ENCODE results near the gene AP2A1. TPM values are rescaled to one million over a fixed set of nuclear protein-coding genes. Genes with fewer than 3 reads are reported as not detected.

The AP2A1 gene
- total and polyA plus RNA-seq, 2 donors (not counting 1 experiment from before 2014, with no cell fraction given): 48.4 to 56.9 TPM

- peak overlapping the region; percentile 99 for H3K9ac ChIP-seq (ENCODE audit: low read length)
- H2AFZ ChIP-seq (ENCODE audit: insufficient read depth, low read depth, low read length, poor library complexity, severe bottlenecking): no peak overlapping the region
- no peaks in the 10 kb centered on the region for H3K36me3 ChIP-seq (replicated peaks in 1 of 2; ENCODE audit: control extremely low read depth in 1 of 2, control insufficient read depth in 1 of 2, extremely low read depth in 1 of 2, insufficient read depth in 2 of 2, low read length in 1 of 2)
- H3K27me3 ChIP-seq (replicated peaks in 1 of 4; ENCODE audit: control extremely low read depth in 1 of 4, control insufficient read depth in 3 of 4, insufficient read depth in 4 of 4, low read length in 3 of 4): no peaks in the 10 kb centered on the region
- H4K20me1 ChIP-seq (ENCODE audit: control insufficient read depth, insufficient read depth, low read length, poor library complexity, severe bottlenecking): peaks cover 6% of the 10 kb centered on the region
- POLR2A ChIA-PET: interaction anchor here (1.2 to 3.3 kb wide), 6 partner anchors 30 to 116 kb away, joined by 4 to 30 read pairs (median 13); partner anchors contain the start of genes AKT1S1, ATF5, NUP62 and PTOV1
- CTCF ChIA-PET: interaction anchor here (1.0 to 1.8 kb wide), 4 partner anchors 36 to 63 kb away, joined by 4 to 7 read pairs (median 6); partner anchors contain the start of genes AKT1S1, AP2A1 and TBC1D17
- WGBS (ENCODE audit: insufficient coverage): 100% methylated on average over 1 of the region's 1 CpG
- Mint-ChIP-seq H3K27ac (peak overlapping the region; percentile 98), H3K9me3 (ENCODE audit: insufficient read depth) (no peaks in the 10 kb centered on the region), H3K4me1 (peaks cover 45% of the 10 kb centered on the region), H3K27me3 (no peaks in the 10 kb centered on the region), H3K4me3 (peak overlapping the region; percentile 67)
- H3K4me2 ChIP-seq (replicated peaks; ENCODE audit: low read depth, low read length, poor library complexity, severe bottlenecking): peak overlapping the region; percentile 95
- H3K9me3 ChIP-seq (ENCODE audit: control extremely low read depth in 1 of 3, control insufficient read depth in 2 of 3, insufficient read depth in 1 of 3, low read length in 2 of 3): no peaks in the 10 kb centered on the region
- TF ChIP-seq CTCF (IDR thresholded peaks at IDR 0.05) (no peak), EZH2 (IDR thresholded peaks at IDR 0.05; ENCODE audit: borderline replicate concordance, insufficient read depth, low read depth, low read length, poor library complexity, severe bottlenecking) (no peak)
- H3K79me2 ChIP-seq (ENCODE audit: control insufficient read depth, insufficient read depth, low read length): peaks cover 12% of the 10 kb centered on the region
- peak overlapping the region in 2 of 5 experiments; percentile 70 to 94 for H3K4me3 ChIP-seq (ENCODE audit: control extremely low read depth in 1 of 5, extremely low read depth in 1 of 5, insufficient read depth in 1 of 5, low read depth in 2 of 5, low read length in 4 of 5)
- DNase-seq (no peak), ATAC-seq (ENCODE audit: low read depth) (no peak)
- H3K27ac ChIP-seq (ENCODE audit: low read length in 2 of 2): peak overlapping the region; percentile 92 to 97
- H3K4me1 ChIP-seq (ENCODE audit: control insufficient read depth in 2 of 2, insufficient read depth in 2 of 2, low read length in 2 of 2): peaks cover 23 to 42% of the 10 kb centered on the region in 2 donors
- intact Hi-C loops (cut with micrococcal nuclease): no loop called here
These were observed 47.2 kb downstream of the AP2A1 start for GRCh38 chr19:49814010-49814409.

GRCh38 chr19:49816590-49816989 lies 49.8 kb downstream of the AP2A1 start:
- Mint-ChIP-seq H3K27ac (peak overlapping the region; percentile 98), H3K4me3 (no peak overlapping the region), H3K27me3 (no peaks in the 10 kb centered on the region), H3K4me1 (peaks cover 49% of the 10 kb centered on the region), H3K9me3 (ENCODE audit: insufficient read depth) (no peaks in the 10 kb centered on the region)
- 87% methylated on average over 7 of the region's 14 CpGs for WGBS (ENCODE audit: insufficient coverage)
- H3K9me3 ChIP-seq (ENCODE audit: control extremely low read depth in 1 of 3, control insufficient read depth in 2 of 3, insufficient read depth in 1 of 3, low read length in 2 of 3): no peaks in the 10 kb centered on the region
- H3K9ac ChIP-seq (ENCODE audit: low read length): no peak overlapping the region
- peaks cover 21 to 36% of the 10 kb centered on the region in 2 donors for H3K4me1 ChIP-seq (ENCODE audit: control insufficient read depth in 2 of 2, insufficient read depth in 2 of 2, low read length in 2 of 2)
- TF ChIP-seq EZH2 (IDR thresholded peaks at IDR 0.05; ENCODE audit: borderline replicate concordance, insufficient read depth, low read depth, low read length, poor library complexity, severe bottlenecking) (no peak), CTCF (IDR thresholded peaks at IDR 0.05) (no peak)
- ATAC-seq (ENCODE audit: low read depth): no peak
- intact Hi-C loops (cut with micrococcal nuclease): loop anchor here (2.0 to 5.0 kb wide), 2 partner anchors 176 to 699 kb away; partner anchors contain the start of genes C19orf73, PPFIA3 and RRAS
- no peak overlapping the region for H3K4me3 ChIP-seq (ENCODE audit: control extremely low read depth in 1 of 5, extremely low read depth in 1 of 5, insufficient read depth in 1 of 5, low read depth in 2 of 5, low read length in 4 of 5)
- ChIA-PET POLR2A (no interaction called here), CTCF (interaction anchor here (1.0 kb wide), 1 partner anchor 34 kb away, joined by 5 read pairs; the partner anchor contains the start of gene PTOV1)
- peaks cover 35% of the 10 kb centered on the region for H3K79me2 ChIP-seq (ENCODE audit: control insufficient read depth, insufficient read depth, low read length)
- no peaks in the 10 kb centered on the region for H3K27me3 ChIP-seq (replicated peaks in 1 of 4; ENCODE audit: control extremely low read depth in 1 of 4, control insufficient read depth in 3 of 4, insufficient read depth in 4 of 4, low read length in 3 of 4)
- peaks cover 0 to 8% of the 10 kb centered on the region in 2 experiments for H3K36me3 ChIP-seq (replicated peaks in 1 of 2; ENCODE audit: control extremely low read depth in 1 of 2, control insufficient read depth in 1 of 2, extremely low read depth in 1 of 2, insufficient read depth in 2 of 2, low read length in 1 of 2)
- peaks cover 29% of the 10 kb centered on the region for H4K20me1 ChIP-seq (ENCODE audit: control insufficient read depth, insufficient read depth, low read length, poor library complexity, severe bottlenecking)
- no peak for DNase-seq
- H2AFZ ChIP-seq (ENCODE audit: insufficient read depth, low read depth, low read length, poor library complexity, severe bottlenecking): no peak overlapping the region
- H3K4me2 ChIP-seq (replicated peaks; ENCODE audit: low read depth, low read length, poor library complexity, severe bottlenecking): peak overlapping the region; percentile 92
- H3K27ac ChIP-seq (ENCODE audit: low read length in 2 of 2): peak overlapping the region; percentile 89 to 98
